ENCODE results near the gene PSMD14.

The PSMD14 gene

GRCh38 chr2:161370981-161371380 is 62.8 kb downstream of the PSMD14 start:
- TF ChIP-seq, protein P1, sequence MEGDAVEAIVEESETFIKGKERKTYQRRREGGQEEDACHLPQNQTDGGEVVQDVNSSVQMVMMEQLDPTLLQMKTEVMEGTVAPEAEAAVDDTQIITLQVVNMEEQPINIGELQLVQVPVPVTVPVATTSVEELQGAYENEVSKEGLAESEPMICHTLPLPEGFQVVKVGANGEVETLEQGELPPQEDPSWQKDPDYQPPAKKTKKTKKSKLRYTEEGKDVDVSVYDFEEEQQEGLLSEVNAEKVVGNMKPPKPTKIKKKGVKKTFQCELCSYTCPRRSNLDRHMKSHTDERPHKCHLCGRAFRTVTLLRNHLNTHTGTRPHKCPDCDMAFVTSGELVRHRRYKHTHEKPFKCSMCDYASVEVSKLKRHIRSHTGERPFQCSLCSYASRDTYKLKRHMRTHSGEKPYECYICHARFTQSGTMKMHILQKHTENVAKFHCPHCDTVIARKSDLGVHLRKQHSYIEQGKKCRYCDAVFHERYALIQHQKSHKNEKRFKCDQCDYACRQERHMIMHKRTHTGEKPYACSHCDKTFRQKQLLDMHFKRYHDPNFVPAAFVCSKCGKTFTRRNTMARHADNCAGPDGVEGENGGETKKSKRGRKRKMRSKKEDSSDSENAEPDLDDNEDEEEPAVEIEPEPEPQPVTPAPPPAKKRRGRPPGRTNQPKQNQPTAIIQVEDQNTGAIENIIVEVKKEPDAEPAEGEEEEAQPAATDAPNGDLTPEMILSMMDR (conservative IDR thresholded peaks at IDR 0.05; ENCODE audit: low read length): no peak
- H3K4me3 ChIP-seq (ENCODE audit: low read length): no peak overlapping the region
- DNase-seq (ENCODE audit: low read depth): no peak

- TF ChIP-seq, protein P1 (conservative IDR thresholded peaks at IDR 0.05; ENCODE audit: low read length): no peak
- H3K4me3 ChIP-seq (ENCODE audit: low read length): no peak overlapping the region
- no peak for DNase-seq (ENCODE audit: low read depth)
These were observed 63.6 kb downstream of the PSMD14 start for GRCh38 chr2:161371869-161372268.

DNA sequence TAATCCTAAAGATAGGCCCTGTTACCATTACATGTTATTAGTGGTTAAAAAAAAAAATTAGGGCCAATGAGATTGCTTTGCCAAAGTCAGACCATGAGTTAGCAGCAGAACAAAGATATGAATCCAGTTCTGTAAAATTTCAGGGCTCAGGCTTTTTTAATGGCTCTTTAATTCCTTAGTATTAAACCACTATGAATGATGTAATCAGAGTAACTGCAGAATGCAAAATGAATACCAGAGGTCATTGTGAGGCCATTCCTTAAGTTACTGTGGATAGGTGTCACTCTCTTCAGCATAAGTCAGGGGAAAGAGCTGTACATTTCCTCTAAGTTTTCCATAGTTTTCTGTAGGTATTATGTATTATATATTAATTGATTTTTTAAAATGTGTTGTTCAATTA is 65.7 kb downstream of the PSMD14 start:
- H3K4me3 ChIP-seq (ENCODE audit: low read length): no peak overlapping the region
- DNase-seq (ENCODE audit: low read depth): peak; percentile 48
- TF ChIP-seq, protein P1 (conservative IDR thresholded peaks at IDR 0.05; ENCODE audit: low read length): no peak

GRCh38 chr2:161374446-161374845 is 66.2 kb downstream of the PSMD14 start:
- DNase-seq (ENCODE audit: low read depth): no peak
- H3K4me3 ChIP-seq (ENCODE audit: low read length): no peak overlapping the region
- TF ChIP-seq, protein P1 (conservative IDR thresholded peaks at IDR 0.05; ENCODE audit: low read length): no peak

- H3K4me3 ChIP-seq (ENCODE audit: low read length): no peak overlapping the region
- TF ChIP-seq, protein P1 (conservative IDR thresholded peaks at IDR 0.05; ENCODE audit: low read length): no peak
- DNase-seq (ENCODE audit: low read depth): no peak
These were observed 71.5 kb downstream of the PSMD14 start for GRCh38 chr2:161379740-161380139.

DNA sequence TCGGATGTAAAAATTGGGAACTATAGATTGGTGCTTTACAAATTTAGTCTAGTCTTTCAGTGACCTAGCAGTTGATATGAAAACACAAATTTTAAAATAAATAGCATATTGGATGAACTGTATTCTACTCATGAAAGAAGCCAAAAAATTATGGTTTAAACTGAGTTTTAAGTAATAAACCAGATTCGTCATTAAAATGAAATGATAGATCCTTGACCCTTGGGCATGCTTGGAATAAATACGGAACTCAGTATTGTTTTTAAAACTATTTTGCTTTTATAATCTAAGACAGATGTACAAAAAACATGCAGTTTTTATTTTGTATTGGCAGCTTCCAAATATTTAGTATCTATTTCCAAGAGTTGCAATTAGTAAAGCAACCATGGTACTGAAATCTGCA is 73.3 kb downstream of the PSMD14 start:
- no peak overlapping the region for H3K4me3 ChIP-seq (ENCODE audit: low read length)
- TF ChIP-seq, protein P1 (conservative IDR thresholded peaks at IDR 0.05; ENCODE audit: low read length): no peak
- DNase-seq (ENCODE audit: low read depth): no peak

DNA sequence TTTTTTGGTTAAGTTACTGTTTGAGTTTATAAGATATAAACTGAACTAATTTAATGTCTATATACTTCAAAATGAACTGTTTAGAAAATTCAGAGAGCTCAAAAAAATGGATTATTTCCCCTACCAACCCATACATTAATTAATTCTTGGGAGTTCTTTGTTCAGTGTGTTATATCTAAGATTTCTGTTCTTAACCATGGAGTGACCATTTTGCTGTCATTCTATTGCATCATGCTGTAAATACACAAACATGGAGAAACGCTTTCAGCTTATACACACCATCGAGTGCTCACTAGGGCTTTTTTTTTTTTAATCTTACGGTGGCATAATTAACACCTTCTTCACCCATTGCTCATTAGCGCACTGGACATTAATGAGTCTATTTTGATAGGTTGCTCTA is 74.5 kb downstream of the PSMD14 start:
- H3K4me3 ChIP-seq (ENCODE audit: low read length): no peak overlapping the region
- TF ChIP-seq, protein P1 (conservative IDR thresholded peaks at IDR 0.05; ENCODE audit: low read length): no peak
- DNase-seq (ENCODE audit: low read depth): no peak
